ENCODE data around the gene ZNF354B.
"Not testable (repeated sequence)": the region's sequence is repeated elsewhere in the genome, so short reads cannot be mapped to it uniquely, and the experiment has no call there.

ZNF354B gene

GRCh38 chr5:178883115-178883694, 23.5 kb downstream of the ZNF354B start:
- not testable (repeated sequence) for DNase-seq (ENCODE audit: low read depth, low spot score)

DNA sequence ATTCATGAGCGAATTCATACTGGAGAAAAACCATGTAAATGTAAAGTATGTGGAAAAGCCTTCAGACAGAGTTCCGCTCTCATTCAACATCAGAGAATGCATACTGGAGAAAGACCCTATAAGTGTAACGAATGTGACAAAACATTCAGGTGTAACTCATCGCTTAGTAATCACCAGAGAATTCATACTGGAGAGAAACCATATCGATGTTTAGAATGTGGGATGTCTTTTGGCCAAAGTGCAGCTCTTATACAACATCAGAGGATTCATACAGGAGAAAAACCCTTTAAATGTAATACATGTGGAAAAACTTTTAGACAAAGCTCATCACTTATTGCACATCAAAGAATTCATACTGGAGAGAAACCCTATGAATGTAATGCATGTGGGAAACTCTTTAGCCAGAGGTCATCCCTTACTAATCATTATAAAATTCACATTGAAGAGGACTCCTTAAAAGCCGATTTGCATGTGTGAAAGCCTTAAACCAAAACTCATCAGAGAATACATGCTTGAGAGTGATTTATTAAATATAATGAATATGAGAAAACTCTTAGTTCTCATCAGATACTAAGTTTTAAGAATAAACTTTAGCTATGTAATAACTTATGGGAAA, 24.2 kb downstream of the ZNF354B start:
- DNase-seq (ENCODE audit: low read depth, low spot score) = no peak

DNA sequence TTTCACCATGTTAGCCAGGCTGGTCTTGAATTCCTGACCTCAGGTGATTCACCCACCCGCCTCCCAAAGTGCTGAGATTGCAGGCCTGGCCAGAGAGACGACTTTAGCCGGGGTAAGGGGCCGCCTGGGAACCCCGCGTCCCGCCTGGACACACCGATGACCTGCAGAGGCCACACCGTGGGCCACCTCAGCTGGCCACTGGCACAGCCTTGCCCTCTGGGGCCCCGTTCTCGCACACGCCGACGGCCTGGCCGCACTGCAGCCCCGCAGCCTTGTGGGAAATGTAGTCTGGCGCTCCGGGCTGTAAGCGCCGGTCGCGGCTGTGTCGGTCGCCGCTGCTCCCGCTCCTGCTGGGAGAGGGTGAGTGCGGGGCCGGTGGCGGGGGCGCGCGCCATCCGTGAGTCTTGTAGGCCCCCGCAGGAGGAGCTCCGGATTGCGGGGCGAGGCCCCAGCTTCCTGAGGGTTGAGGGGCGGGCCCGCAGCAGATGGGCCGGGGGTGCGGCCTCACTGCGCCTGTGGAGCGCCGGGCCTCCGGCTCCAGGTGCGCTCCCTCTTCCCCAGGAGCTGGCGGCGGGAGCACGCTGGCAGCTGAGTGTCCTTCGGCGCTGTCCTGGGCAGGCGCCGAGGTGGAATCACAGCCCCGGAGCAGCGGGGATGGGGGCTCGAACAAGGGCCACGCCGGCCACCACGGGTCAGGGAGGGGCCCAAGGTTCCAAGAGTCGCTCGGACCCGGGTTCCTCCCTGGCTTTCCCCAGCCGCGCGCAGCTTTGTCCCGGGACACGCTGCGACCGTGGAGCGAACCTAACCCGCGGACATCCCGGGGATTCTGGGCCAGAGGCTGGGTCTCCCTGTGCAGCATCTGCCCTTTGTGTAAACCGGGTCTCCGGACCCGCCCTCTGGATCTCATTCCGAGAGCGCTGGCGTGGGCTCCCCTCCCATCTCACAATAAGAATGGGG, 36.1 kb downstream of the ZNF354B start, which contains the start of gene ZFP2:
Gene ZFP2, plus strand, starts transcription at position 299 of the 957 bp plus-strand sequence. CDS start 35,401 bp downstream, outside the sequence.
- peak; percentile 83 for DNase-seq (ENCODE audit: low read depth, low spot score)

GRCh38 chr5:178899289-178899688, 39.5 kb downstream of the ZNF354B start:
- DNase-seq (ENCODE audit: low read depth, low spot score) = no peak

DNA sequence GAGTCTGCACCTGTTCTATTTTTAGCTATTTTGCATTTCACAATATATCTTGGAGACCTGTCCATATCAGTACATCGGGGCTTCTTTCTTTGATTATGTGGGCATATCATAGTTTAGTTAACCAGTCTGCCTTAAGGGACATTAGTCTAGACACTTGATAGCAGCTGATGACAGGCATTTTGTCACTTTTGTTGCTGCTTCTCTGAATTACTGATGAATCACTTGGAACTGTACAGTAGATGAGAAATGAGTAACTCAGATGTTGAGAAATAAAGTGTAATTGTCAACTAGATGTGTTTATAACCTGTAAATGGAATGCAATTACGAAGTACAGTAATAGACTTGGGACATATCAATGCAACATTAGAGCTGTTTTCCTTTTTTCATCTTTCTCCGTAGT, 43.1 kb downstream of the ZNF354B start:
- no peak for DNase-seq (ENCODE audit: low read depth, low spot score)

GRCh38 chr5:178931846-178932760, 72.3 kb downstream of the ZNF354B start:
- no peak for DNase-seq (ENCODE audit: low read depth, low spot score)

All from ELF-1 (cell line).